NCI-H345 treated with DMSO at 0.1 percent for 48 hours (cell line): Measurements from ENCODE around the gene RBM5.

ENCODE experiments used
- DNase-seq: peaks from one replicate; lab custom pipeline; 2025; ENCODE audit not compliant: unreplicated experiment; lab: John Stamatoyannopoulos, UW

Gene RBM5

GRCh38 chr3:50158530-50159146 lies 69.9 kb downstream of the RBM5 start:
- no peak for DNase-seq

GRCh38 chr3:50160561-50160983 lies 71.9 kb downstream of the RBM5 start:
- no peak for DNase-seq

GRCh38 chr3:50161320-50161719 lies 72.6 kb downstream of the RBM5 start:
- DNase-seq = no peak

GRCh38 chr3:50162034-50162883 lies 73.5 kb downstream of the RBM5 start:
- DNase-seq = no peak

GRCh38 chr3:50163572-50164455 lies 75.1 kb downstream of the RBM5 start:
- DNase-seq = no peak

- DNase-seq = no peak
Observed at GRCh38 chr3:50164481-50164880, 75.8 kb downstream of the RBM5 start.

- no peak for DNase-seq
Observed at GRCh38 chr3:50164984-50165909, 76.5 kb downstream of the RBM5 start.

GRCh38 chr3:50165910-50166538 lies 77.3 kb downstream of the RBM5 start:
- no peak for DNase-seq

- DNase-seq = no peak
Observed at GRCh38 chr3:50166620-50167019, 77.9 kb downstream of the RBM5 start.

- DNase-seq = no peak
Observed at GRCh38 chr3:50167069-50167840, 78.5 kb downstream of the RBM5 start.

- DNase-seq = no peak
Observed at GRCh38 chr3:50167841-50168209, 79.1 kb downstream of the RBM5 start.

GRCh38 chr3:50168388-50168787 lies 79.7 kb downstream of the RBM5 start:
- no peak for DNase-seq
